GM12801 (cell line): ENCODE measurements around the gene AGTRAP.

Source experiments
- TF ChIP-seq, protein P1 (sequence below): IDR thresholded peaks from one replicate; pipeline ENCODE4 v1.5.1; 2011; ENCODE audit warnings: control low read depth; ENCODE audit not compliant: insufficient read length; ENCODE audit errors: extremely low read depth

The AGTRAP gene

DNA sequence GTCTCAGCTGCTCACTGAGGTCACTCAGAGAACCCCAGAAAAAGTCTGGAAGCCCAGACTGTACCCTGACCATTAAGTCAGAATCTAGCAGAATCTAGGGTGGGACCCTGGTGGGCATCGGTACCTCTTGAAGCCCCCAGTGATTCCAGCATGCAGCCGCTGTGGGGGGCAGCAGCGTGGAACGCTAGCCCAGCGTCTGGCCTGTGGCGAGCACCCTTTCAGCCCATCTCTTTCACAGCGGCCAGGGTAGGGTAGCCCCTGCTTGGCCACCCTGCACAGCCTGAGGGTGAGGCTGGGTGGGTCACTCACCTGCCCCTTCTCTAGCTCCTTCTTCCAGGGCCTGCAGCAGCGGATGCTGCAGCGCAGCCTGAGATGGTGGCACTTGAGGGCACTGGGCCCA is 42.4 kb downstream of the AGTRAP start:
- TF ChIP-seq, protein P1, sequence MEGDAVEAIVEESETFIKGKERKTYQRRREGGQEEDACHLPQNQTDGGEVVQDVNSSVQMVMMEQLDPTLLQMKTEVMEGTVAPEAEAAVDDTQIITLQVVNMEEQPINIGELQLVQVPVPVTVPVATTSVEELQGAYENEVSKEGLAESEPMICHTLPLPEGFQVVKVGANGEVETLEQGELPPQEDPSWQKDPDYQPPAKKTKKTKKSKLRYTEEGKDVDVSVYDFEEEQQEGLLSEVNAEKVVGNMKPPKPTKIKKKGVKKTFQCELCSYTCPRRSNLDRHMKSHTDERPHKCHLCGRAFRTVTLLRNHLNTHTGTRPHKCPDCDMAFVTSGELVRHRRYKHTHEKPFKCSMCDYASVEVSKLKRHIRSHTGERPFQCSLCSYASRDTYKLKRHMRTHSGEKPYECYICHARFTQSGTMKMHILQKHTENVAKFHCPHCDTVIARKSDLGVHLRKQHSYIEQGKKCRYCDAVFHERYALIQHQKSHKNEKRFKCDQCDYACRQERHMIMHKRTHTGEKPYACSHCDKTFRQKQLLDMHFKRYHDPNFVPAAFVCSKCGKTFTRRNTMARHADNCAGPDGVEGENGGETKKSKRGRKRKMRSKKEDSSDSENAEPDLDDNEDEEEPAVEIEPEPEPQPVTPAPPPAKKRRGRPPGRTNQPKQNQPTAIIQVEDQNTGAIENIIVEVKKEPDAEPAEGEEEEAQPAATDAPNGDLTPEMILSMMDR: no peak

DNA sequence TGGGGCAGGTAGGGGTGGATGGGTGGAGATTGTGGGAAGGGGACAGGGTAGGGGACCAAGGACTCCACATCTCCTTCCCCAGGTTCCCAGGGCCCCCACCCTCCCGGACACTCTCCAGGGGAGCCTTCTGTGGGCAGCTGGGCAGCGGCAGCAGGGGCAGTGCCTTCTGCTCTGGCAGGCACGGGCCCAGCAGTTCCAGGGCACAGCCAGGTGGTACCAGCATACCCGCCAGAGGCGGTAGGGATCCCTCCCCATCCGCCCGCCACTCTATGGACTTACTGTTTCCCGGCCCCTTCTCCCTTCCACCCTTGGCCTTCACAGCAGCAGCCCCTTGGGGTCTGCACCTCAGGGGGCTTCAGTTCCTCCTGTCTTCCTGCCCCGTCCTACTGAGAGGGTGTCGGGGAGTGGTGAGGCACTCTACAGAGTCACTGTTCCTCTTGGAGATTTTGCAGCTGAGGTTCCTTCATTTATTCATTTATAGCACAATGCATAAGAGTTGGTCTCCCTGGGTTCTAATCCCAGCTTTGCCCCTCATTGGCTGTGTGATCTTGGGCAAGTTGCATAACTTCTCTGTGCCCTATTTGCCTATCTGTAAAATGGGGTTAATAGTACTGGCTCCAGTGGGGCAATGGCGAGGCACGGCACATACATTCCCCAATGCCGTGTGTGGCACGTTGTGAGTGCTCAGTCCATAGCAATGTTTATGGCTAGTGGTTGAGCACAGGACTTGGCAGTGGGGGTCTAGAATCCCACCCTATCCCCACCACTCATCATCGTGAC is 43.1 kb downstream of the AGTRAP start:
- TF ChIP-seq, protein P1: no peak

DNA sequence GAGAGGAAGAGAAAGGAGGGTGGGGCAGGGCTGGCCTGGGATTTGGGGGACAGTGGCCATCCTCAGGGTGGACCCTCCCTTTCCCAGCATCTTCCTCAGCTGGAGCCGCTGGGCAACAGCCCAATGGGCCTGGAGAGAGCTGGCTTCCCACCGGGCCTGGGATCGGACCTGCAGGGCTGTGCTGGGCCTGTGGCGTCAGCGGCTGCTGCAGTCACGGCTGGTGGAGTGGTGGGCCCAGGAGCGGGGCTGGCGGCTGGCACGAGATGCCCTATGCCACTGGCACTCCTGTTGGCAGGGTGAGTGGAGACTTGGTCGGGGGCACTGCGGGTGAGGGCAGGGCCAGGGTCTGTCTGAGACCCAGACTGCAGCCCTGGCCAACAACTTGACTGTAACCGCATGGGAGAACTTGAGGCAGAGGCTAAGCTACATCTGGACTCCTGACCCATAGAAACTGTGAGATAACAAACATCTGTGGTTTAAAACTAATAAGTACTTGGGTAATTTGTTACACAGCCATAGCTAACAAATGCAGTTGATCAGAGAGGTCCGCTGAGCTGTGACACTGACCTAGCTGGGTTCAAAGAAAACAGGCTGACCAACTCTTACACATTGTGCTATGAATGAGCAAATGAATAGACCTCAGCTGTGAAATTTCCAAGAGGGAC is 43.9 kb downstream of the AGTRAP start:
- TF ChIP-seq, protein P1: no peak

DNA sequence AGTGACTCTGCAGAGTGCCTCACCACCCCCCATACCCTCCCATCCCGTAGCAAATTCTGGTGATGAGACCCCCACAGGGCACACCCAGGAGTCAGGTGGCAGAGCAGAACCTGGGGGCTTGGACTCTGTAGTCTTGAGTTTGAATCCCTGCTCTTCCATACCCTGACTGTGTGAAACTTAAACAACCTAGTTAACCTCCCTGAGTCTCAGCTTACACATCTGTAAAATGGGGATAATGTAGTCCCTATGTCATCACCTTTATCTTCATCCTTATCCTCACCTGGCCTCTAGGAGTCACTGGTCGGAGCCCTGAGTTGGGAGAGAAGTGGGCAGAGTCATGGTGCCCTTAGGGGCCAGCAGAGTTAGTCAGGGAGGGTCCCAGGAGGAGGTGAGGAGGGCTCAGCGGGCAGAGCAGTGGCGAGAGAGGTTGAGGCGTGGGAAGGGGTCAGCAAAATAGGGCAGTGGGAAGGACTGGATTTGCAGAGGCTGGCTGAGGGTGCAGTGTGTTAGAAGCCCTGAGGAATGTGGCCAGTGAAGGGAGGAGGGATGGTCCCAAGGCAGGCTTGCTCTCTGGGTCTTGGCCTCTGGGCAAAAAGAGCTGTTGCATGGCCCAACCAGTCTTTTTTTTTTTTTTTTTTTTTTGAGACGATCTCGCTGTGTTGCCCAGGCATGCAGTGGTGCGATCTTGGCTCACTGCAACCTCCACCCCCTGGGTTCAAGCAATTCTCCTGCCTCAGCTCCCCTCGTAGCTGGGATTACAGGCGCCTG is 44.6 kb downstream of the AGTRAP start:
- TF ChIP-seq, protein P1: no peak

DNA sequence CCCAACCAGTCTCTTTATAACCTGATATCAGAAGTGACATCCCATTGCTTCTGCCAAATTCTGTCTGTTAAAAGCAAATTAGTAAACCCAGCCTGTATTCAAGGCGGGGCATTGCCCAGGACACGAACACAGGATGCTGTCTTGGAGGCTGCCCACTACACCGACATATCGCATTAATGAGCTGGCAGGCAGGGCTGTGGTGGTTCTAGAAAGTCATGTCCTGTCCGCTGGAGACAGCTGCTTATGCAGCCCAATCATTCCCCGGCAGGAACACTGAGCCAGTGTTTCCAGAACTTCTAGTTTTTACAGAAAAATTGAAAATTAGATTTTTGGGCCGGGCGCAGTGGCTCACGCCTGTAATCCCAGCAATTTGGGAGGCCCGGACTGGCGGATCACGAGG is 45.4 kb downstream of the AGTRAP start:
- TF ChIP-seq, protein P1: no peak

DNA sequence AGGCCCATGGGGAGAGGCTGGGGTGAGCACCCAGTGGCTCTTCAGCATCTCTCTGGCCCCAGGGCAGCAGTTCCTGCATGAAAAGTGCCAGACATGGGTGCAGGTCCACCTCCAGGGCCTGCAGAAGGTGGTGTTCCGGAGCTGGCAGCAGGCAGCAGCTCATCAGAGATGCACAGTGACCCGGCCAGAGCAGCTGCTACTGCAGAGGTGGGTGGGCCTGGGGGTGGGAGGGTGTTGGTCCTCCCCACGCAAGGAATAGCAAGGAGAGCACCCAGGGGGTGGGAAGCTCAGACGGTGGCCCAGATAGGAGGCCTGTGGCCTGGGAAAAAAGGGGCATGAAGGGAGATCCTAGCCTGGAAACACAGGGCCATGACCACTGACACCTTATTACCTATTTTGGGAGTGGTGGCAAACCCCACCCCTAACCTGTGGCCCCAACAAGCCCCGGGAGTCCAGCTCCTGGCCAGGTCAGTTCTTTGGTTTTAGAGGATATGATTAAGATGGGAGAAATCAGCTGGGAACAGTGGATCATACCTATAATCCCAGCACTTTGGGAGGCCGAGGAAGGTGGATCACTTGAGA is 46.3 kb downstream of the AGTRAP start:
- TF ChIP-seq, protein P1: no peak

DNA sequence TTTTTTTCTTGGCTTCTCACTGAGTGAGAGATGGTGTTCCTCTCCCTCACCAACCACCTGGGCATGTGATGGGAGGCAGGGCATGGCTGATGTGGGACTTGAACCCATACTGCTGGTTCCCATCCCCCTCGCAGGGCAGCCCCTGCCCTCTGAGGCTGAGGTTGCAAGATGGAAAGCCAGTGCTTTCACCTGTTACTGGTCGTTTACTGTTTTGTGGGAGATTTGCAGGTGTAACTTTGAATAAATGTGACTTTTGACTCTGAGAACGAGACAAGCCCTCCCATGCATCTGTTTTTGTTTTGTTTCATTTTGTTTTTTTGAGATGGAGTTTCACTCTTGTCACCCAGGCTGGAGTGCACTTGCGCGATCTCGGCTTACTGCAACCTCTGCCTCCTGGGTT is 47.6 kb downstream of the AGTRAP start:
- TF ChIP-seq, protein P1: no peak
